Neural progenitor cell (in vitro differentiated cells): ENCODE results near the gene C6orf120. TPM values are rescaled to one million over a fixed set of nuclear protein-coding genes. Genes with fewer than 3 reads are reported as not detected.

ENCODE experiments used
- DNase-seq: peaks from one replicate; pipeline ENCODE4 v3.0.0-alpha.2; 2016; ENCODE audit warnings: low spot score
- H2AFZ ChIP-seq: fragments of 200-600 bp; sonication (generic); replicated peaks from 2 replicates; pipeline ENCODE4 v1.6.1; 2016; ENCODE audit warnings: antibody characterized with exemption
- H3F3A ChIP-seq: fragments of 200-600 bp; sonication (generic); 2 replicates; pipeline ENCODE4 v1.6.1; 2016; ENCODE audit warnings: antibody characterized with exemption, low read depth
- H3K27ac ChIP-seq: fragments of 200-600 bp; sonication (generic); 2 replicates; pipeline ENCODE4 v1.5.1; 2016; ENCODE audit warnings: mild to moderate bottlenecking
- H3K27me3 ChIP-seq: fragments of 200-600 bp; sonication (generic); 2 replicates; pipeline ENCODE4 v1.6.1; 2016; ENCODE audit warnings: mild to moderate bottlenecking, moderate library complexity
- H3K36me3 ChIP-seq: fragments of 200-600 bp; sonication (generic); 2 replicates; pipeline ENCODE4 v1.5.1; 2016
- H3K4me1 ChIP-seq: fragments of 200-600 bp; sonication (generic); 2 replicates; pipeline ENCODE4 v1.6.1; 2016; ENCODE audit warnings: mixed run types
- H3K4me2 ChIP-seq: fragments of 200-600 bp; sonication (generic); 2 replicates; pipeline ENCODE4 v1.6.1; 2016
- H3K4me3 ChIP-seq: fragments of 200-600 bp; sonication (generic); 2 replicates; pipeline ENCODE4 v1.5.1; 2016
- H3K79me2 ChIP-seq: fragments of 200-600 bp; sonication (generic); 2 replicates; pipeline ENCODE4 v1.6.1; 2016; ENCODE audit warnings: low read depth
- H3K9ac ChIP-seq: fragments of 200-600 bp; sonication (generic); 2 replicates; pipeline ENCODE4 v1.6.1; 2016
- H3K9me3 ChIP-seq: fragments of 200-600 bp; sonication (generic); 2 replicates; pipeline ENCODE4 v1.5.1; 2016; ENCODE audit warnings: low read depth
- H4K20me1 ChIP-seq: fragments of 200-600 bp; sonication (generic); 2 replicates; pipeline ENCODE4 v1.6.1; 2016; ENCODE audit warnings: low read depth
- H3K27ac Mint-ChIP-seq: 3 replicates; pipeline ENCODE4 v1.8.0; 2021; ENCODE audit warnings: mixed read lengths
- H3K27me3 Mint-ChIP-seq: 2 replicates; pipeline ENCODE4 v1.8.0; 2022; ENCODE audit warnings: low read depth, mild to moderate bottlenecking, inconsistent platforms, moderate library complexity, mixed read lengths; ENCODE audit not compliant: insufficient read depth
- H3K36me3 Mint-ChIP-seq: 3 replicates; pipeline ENCODE4 v1.8.0; 2021; ENCODE audit warnings: mixed read lengths
- H3K4me1 Mint-ChIP-seq: 3 replicates; pipeline ENCODE4 v1.8.0; 2021; ENCODE audit warnings: mixed read lengths
- H3K4me3 Mint-ChIP-seq: 3 replicates; pipeline ENCODE4 v1.8.0; 2021; ENCODE audit warnings: mild to moderate bottlenecking, moderate library complexity, mixed read lengths
- H3K9me3 Mint-ChIP-seq: 3 replicates; pipeline ENCODE4 v1.8.0; 2020; ENCODE audit warnings: mixed read lengths
- CTCF ChIP-seq: fragments of 200-600 bp; sonication (generic); IDR thresholded peaks from 2 replicates; pipeline ENCODE4 v1.5.1; 2017; ENCODE audit warnings: antibody characterized with exemption, mild to moderate bottlenecking
- EZH2 ChIP-seq: fragments of 200-600 bp; sonication (generic); IDR thresholded peaks from 2 replicates; pipeline ENCODE4 v1.6.1; 2017; ENCODE audit warnings: antibody characterized with exemption, mild to moderate bottlenecking, moderate library complexity
- EZH2phosphoT487 ChIP-seq: fragments of 200-600 bp; sonication (generic); IDR thresholded peaks from 2 replicates; pipeline ENCODE4 v1.6.1; 2017; ENCODE audit warnings: antibody characterized with exemption
- total RNA-seq: library from RNA; depleted of rRNA; stranded (reverse); fragments of >200 nt; gene quantifications from 2 replicates; pipeline ENCODE4 v1.2.3, GENCODE V29; 2015; ENCODE audit warnings: low replicate concordance

The C6orf120 gene
- total RNA-seq, 1 donor from 2014 or later: 38.8 TPM

DNA sequence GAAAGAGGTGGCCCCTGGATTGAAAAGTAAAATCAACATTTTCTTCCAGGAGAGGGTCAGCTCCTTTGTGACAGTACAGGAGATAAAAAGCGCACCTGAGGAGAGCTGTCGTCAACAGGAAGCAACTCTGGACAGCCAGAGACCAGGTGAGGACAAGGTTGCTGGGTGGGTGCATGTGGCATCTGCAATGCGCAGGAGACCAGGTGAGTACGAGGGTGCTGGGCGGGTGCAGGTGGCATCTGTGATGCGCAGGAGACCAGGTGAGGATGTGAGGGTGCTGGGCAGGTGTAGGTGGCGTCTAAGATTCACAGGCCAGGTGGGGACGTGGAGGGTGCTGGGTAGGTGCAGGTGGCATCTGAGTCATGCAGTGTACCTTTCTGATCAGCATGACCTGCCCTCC is 38.5 kb upstream of the C6orf120 start:
- Mint-ChIP-seq H3K4me1 (no peaks in the 10 kb centered on the region), H3K27ac (no peak overlapping the region), H3K27me3 (peaks cover 3% of the 10 kb centered on the region), H3K9me3 (no peaks in the 10 kb centered on the region), H3K4me3 (peak overlapping the region; percentile 14), H3K36me3 (peaks cover 47% of the 10 kb centered on the region)
- H3K79me2 ChIP-seq: no peaks in the 10 kb centered on the region
- no peaks in the 10 kb centered on the region for H3F3A ChIP-seq
- no peak overlapping the region for H3K4me2 ChIP-seq
- no peak overlapping the region for H3K9ac ChIP-seq
- H3K27ac ChIP-seq: no peak overlapping the region
- no peaks in the 10 kb centered on the region for H3K27me3 ChIP-seq
- no peak for TF ChIP-seq EZH2
- no peak for TF ChIP-seq CTCF
- no peak for TF ChIP-seq EZH2phosphoT487
- H4K20me1 ChIP-seq: no peaks in the 10 kb centered on the region
- no peaks in the 10 kb centered on the region for H3K9me3 ChIP-seq
- no peak overlapping the region for H3K4me3 ChIP-seq
- no peak overlapping the region for H2AFZ ChIP-seq
- peaks cover 4% of the 10 kb centered on the region for H3K36me3 ChIP-seq
- no peaks in the 10 kb centered on the region for H3K4me1 ChIP-seq
- DNase-seq: no peak

- Histone ChIP-seq H3K27me3 (no peaks in the 10 kb centered on the region), H3K36me3 (peaks cover 4% of the 10 kb centered on the region), H3K79me2 (no peaks in the 10 kb centered on the region), H3K9ac (no peak overlapping the region), H3F3A (no peaks in the 10 kb centered on the region), H4K20me1 (no peaks in the 10 kb centered on the region), H3K4me1 (no peaks in the 10 kb centered on the region), H3K4me2 (no peak overlapping the region), H3K4me3 (no peak overlapping the region), H3K27ac (no peak overlapping the region), H3K9me3 (no peaks in the 10 kb centered on the region), H2AFZ (no peak overlapping the region)
- no peak for DNase-seq
- TF ChIP-seq EZH2: no peak
- no peak for TF ChIP-seq EZH2phosphoT487
- TF ChIP-seq CTCF: no peak
- Mint-ChIP-seq H3K27ac (no peak overlapping the region), H3K27me3 (peaks cover 3% of the 10 kb centered on the region), H3K9me3 (no peaks in the 10 kb centered on the region), H3K36me3 (peaks cover 47% of the 10 kb centered on the region), H3K4me1 (no peaks in the 10 kb centered on the region), H3K4me3 (no peak overlapping the region)
Observed at GRCh38 chr6:169664227-169664626, 37.7 kb upstream of the C6orf120 start.

GRCh38 chr6:169665289-169665688 is 36.6 kb upstream of the C6orf120 start:
- Histone ChIP-seq H3K27me3 (no peaks in the 10 kb centered on the region), H3K4me3 (no peak overlapping the region), H3K36me3 (peaks cover 4% of the 10 kb centered on the region), H3K4me1 (no peaks in the 10 kb centered on the region), H3K4me2 (no peak overlapping the region), H2AFZ (no peak overlapping the region), H3K9me3 (no peaks in the 10 kb centered on the region), H3F3A (no peaks in the 10 kb centered on the region), H4K20me1 (no peaks in the 10 kb centered on the region), H3K9ac (no peak overlapping the region), H3K79me2 (no peaks in the 10 kb centered on the region), H3K27ac (no peak overlapping the region)
- H3K4me1 Mint-ChIP-seq: peaks cover 4% of the 10 kb centered on the region
- peaks cover 44% of the 10 kb centered on the region for H3K36me3 Mint-ChIP-seq
- H3K9me3 Mint-ChIP-seq: no peaks in the 10 kb centered on the region
- peaks cover 3% of the 10 kb centered on the region for H3K27me3 Mint-ChIP-seq
- TF ChIP-seq EZH2 (no peak), EZH2phosphoT487 (no peak), CTCF (no peak)
- no peak for DNase-seq
- no peak overlapping the region for H3K4me3 Mint-ChIP-seq
- H3K27ac Mint-ChIP-seq: no peak overlapping the region
